WI38 (cell line): Measurements from ENCODE around the gene CACNA1I.

Source experiments
- H3K4me3 ChIP-seq: 2 replicates; pipeline ENCODE4 v1.5.1; 2011; ENCODE audit warnings: low read depth, mild to moderate bottlenecking, control low read depth, low read length
- CTCF ChIP-seq: IDR thresholded peaks from 2 replicates; pipeline ENCODE4 v1.5.1; 2012; ENCODE audit warnings: low read depth, mild to moderate bottlenecking, control low read depth, low read length

The CACNA1I gene

GRCh38 chr22:39646398-39647063, 76.0 kb downstream of the CACNA1I start:
- TF ChIP-seq CTCF, result no peak
- no peak overlapping the region for H3K4me3 ChIP-seq

GRCh38 chr22:39647836-39648629, 77.5 kb downstream of the CACNA1I start:
- H3K4me3 ChIP-seq, result no peak overlapping the region
- TF ChIP-seq CTCF, result no peak

GRCh38 chr22:39648630-39648950, 78.0 kb downstream of the CACNA1I start:
- TF ChIP-seq CTCF, result no peak
- H3K4me3 ChIP-seq, result no peak overlapping the region

- no peak overlapping the region for H3K4me3 ChIP-seq
- TF ChIP-seq CTCF, result no peak
Measured at GRCh38 chr22:39649500-39650089, 79.0 kb downstream of the CACNA1I start.

GRCh38 chr22:39651053-39651996, 80.8 kb downstream of the CACNA1I start:
- H3K4me3 ChIP-seq, result no peak overlapping the region
- TF ChIP-seq CTCF, result no peak

- no peak overlapping the region for H3K4me3 ChIP-seq
- TF ChIP-seq CTCF, result no peak
Measured at GRCh38 chr22:39652990-39653786, 82.6 kb downstream of the CACNA1I start.
